HG02798 (cell line): ENCODE measurements around the gene TOR4A.
"Not testable (repeated sequence)": the region's sequence is repeated elsewhere in the genome, so short reads cannot be mapped to it uniquely, and the experiment has no call there.

Experiments used
- ATAC-seq: cut with Tn5 transposase; IDR thresholded peaks from one replicate; pipeline ENCODE4 v1.9.1; 2021; ENCODE audit warnings: mild to moderate bottlenecking; ENCODE audit not compliant: unreplicated experiment, poor library complexity

Gene TOR4A

DNA sequence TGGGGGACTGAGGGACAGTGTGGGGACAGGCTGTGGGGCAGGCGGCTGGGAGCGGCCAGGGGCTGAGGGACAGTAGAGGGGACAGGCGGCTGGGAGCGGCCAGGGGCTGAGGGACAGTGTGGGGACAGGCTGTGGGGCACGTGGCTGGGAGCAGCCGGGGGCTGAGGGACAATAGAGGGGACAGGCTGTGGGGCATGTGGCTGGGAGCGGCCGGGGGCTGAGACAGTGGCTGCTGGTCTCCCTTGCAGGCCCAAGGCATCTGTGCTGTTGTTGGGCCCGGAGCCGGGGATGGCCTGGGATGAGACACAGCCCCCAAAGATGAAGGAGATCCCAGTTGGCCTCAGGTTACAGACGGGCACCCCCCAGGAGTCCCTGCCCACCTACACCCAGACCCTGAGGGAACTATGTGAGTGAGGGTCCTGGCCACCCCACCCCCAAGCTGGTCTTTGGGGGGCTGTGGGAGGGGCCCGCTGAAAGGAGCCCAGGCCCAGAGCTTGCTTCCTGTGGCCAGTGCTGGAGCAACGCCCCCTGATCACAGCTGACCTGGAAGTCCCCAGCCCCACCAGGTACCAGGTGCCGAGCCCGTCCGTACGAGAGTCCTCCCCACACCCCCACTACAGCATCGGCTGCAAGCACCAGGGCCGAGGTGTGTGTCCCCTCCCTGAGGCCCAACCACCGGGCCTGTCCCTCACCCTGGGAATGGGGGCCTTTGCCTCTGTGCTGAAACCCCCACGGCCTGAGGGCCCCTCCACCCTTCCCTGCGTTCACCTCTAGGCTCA, 25.8 kb upstream of the TOR4A start:
- ATAC-seq, result no peak

DNA sequence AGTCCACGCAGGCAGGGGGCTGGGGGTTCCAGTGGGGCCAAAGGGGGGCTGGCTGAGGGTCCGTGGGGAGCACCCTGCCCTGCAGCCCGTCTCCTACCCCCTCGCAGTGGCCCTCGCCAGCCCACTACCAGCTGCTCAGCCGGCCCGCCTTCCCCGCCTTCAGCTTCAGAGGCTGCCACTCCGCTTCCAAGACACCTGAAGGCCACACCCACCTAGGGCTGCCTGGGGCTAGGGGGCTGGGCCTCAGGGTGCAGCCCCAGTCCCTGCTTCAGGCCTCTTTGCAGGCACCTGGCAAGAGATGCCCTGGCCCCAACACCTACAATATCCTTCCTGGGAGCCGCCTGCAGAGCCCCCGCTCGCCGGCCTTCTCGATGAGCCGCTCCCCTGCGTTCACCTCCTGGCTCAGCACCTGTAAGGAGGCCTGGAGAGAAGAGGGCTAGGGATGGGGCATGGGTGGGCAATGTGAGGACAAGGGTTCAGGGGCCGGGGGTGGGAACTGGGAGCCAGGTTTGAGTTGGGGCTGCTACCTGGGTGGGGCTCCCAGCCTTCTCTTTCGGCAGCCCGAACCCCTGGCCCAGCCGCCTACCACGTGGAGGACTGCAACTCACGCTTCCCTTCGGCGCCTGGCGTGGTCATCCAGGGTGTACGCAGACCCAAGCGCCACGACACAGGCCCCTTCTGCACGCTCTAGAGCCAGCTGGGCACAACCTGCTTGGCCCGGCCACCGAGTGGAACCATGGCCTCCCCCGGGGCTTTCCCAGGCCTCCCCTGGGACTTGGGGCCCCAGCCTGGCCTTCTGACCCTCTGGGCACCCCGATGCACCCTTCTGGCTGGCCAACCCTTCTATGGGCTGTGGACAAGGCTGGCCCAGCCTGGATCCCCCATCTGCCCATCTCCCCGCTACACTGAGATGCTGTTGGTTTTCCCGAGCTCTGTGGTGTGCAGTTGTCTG, 24.7 kb upstream of the TOR4A start:
- no peak for ATAC-seq

GRCh38 chr9:137253717-137254623, 23.6 kb upstream of the TOR4A start:
- ATAC-seq, result no peak

DNA sequence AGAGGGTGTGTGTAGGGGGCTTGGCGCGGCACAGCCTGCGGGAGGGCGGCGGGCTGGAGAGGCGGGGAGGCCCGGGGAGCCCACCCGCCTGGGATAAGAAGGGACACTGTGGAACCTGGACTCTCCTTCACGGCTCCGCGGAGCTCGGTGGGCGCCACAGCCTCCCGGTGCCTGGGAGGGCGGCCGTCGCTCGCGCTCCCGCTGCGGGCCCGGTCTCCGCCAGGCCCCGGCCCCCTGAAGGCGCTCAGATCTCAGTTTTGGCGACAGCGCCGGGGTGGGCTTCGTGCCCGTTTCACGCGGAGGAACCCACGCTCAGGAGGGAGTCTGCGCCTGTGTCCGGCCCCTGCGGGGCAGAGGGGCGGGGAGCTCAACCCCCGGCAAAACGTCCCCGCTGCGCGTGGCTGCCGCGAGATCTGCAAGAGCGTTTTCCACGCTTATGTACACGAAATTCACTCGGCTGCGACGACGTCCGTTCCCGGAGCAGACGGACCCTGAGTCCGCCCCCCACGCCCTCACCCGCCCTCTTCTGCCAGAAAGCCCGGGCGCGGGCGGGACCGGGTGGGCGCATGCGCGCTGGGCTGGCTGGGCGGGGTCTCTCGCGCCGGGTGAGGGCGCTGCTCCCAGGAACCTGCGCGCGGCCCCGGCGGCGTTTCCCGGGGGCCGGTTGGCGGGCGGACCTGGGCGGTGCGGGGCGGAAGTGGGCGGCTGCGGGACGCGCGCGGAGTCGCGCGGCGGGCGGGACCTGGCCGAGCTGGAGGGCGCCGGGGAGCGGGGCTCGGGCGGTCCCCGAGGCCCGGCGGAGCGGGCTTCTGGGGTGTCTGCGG, 22.7 kb upstream of the TOR4A start, which contains the start of gene NELFB:
Gene NELFB, plus strand, starts transcription at position 704 of the 824 bp plus-strand sequence.
- peak; percentile 85 for ATAC-seq

GRCh38 chr9:137255448-137256114, 21.9 kb upstream of the TOR4A start:
- ATAC-seq, result no peak

GRCh38 chr9:137256362-137256761, 21.2 kb upstream of the TOR4A start:
- no peak for ATAC-seq

DNA sequence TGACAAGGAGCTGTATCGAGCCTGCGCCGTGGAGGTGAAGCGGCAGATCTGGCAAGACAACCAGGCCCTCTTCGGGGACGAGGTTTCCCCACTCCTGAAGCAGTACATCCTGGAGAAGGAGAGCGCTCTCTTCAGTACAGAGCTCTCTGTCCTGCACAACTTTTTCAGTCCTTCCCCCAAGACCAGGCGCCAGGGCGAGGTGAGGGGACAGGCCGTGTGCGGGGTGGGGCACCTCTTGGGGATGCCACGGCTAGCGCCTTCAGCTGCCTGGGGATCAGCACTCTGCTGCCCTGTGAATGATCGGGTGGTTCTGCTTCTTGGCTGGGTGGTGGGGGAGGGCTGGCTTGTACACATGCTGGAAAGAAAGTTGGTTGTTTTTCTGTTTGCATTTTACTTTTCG, 20.7 kb upstream of the TOR4A start:
- no peak for ATAC-seq

GRCh38 chr9:137262173-137262908, 15.2 kb upstream of the TOR4A start:
- not testable (repeated sequence) for ATAC-seq

DNA sequence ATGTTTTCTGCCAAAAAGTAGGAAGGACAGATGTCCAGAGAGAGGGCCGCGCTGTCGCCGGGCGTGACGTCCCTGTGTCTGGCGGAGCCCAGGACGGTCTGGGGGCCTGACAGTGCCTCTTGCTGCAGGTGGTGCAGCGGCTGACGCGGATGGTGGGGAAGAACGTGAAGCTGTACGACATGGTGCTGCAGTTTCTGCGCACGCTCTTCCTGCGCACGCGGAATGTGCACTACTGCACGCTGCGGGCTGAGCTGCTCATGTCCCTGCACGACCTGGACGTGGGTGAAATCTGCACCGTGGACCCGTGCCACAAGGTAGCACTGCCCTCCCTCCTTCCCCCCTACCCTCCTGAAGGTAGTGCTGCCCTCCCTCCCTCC, 14.6 kb upstream of the TOR4A start:
- no peak for ATAC-seq

GRCh38 chr9:137263506-137263905, 14.0 kb upstream of the TOR4A start:
- no peak for ATAC-seq

DNA sequence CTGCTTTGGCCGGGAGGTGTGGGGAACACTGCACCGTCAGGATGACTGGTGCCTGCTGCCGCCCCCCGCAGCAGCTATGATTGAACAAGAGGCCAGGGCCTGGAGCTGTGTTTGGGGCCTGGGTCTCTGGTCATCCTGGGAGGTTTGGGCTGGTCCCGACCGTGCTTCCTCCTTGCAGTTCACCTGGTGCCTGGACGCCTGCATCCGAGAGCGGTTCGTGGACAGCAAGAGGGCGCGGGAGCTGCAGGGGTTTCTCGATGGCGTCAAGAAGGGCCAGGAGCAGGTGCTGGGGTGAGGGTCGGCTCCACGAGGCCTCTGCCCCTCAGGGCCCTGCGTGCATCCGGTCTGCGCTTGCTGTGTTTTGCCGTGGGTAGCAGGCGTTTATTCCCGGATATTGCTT, 13.5 kb upstream of the TOR4A start:
- ATAC-seq, result no peak

DNA sequence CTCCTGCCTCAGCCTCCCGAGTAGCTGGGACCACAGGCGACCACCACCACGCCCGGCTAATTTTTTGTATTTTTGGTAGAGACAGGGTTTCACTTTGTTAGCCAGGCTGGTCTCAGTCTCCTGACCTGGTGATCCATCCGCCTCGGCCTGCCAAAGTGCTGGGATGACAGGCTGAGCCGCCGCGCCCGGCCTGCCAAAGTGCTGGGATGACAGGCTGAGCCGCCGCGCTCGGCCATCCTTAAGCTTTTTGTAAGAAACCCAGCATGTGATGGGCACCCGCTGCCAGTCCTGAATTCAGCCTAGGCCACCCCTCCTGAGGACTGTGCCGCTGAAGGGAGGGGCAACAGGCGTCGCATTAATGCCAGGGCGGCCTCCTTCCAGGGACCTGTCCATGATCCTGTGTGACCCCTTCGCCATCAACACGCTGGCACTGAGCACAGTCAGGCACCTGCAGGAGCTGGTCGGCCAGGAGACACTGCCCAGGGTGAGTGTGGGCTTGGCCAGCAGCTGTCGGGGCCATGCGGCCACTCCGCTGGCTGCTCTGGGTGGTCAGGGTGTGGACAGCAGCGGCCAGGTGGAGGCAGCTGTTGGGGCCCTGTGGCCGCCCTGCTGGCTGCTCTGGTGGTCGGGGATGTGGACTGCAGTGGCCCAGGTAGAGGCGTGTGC, 11.9 kb upstream of the TOR4A start:
- ATAC-seq, result no peak

DNA sequence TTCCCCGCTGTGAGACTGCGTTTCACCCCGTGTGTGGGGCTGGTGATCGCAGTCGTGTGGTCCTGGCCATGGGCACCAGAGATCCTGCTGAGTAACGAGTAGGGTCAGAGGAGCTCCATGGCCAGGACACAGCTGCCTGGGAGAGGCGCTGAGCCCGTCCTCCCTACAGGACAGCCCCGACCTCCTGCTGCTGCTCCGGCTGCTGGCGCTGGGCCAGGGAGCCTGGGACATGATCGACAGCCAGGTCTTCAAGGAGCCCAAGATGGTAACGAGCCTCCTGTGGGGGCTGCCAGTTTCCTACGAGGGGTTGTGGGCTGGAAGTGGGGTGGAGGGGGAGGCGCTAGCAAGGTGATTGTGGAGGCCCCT, 11.4 kb upstream of the TOR4A start:
- no peak for ATAC-seq

DNA sequence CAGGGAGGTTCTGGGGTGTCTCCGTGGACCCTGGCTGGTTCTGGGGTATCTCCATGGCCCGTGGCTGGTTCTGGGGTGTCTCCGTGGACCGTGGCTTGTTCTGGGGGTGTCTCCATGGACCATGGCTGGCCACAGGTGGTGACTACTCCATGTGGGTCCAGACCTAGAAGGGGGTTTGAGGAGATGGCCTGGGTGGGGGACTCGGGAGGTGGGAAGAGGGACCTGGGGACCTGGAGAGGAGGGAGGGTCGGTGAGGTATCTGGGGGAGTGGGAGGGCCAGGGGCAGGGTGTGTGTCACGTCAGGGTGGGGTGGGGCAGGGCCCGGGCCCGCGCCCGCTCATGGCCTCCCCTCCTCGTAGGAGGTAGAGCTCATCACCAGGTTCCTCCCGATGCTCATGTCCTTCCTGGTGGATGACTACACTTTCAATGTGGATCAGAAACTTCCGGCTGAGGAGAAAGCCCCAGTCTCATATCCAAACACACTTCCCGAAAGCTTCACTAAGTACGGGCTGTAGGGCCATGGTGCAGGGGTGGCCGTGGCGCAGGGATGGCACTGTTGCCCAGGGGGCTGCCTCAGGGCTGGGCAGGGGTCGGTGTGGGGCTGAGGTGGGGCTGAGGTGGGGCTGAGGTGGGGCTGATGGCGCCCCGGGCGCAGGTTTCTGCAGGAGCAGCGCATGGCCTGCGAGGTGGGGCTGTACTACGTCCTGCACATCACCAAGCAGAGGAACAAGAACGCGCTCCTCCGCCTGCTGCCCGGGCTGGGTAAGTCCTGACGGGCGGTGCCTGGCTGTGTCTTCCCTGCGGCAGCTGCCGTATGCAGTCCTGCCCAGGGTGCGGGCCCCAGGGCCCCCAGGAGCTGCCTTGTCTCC, 10.7 kb upstream of the TOR4A start:
- no peak for ATAC-seq

- ATAC-seq, result peak; percentile 44
Observed at GRCh38 chr9:137267933-137268355, 9.6 kb upstream of the TOR4A start.

DNA sequence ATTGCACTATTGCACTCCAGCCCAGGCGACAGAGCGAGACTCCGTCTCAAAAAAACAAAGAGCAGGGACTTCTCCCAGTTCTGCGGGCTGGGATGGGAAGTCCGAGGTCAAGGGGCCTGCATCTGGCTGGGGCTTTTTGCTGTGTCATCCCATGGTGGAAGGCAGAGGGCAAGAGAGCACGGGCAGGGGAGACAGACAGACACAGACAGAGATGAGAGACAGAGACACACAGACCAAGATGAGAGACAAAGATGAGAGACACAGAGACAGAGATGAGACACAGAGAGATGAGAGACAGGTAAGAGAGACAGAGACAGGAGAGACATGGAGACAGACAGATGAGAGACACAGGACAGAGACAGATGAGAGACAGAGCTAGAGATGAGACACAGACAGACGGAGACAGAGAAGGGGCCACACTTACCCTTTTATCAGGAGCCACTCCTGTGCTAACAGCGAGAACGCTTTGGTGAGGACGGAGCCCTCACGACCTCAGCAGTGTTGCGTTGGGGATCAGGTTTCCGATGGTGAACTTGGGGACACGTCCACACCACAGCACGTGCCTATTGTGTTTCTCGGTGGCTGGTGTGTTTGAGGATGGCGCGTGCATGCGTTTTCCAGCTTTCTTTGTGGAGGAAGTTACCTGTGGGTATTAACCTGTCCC, 8.9 kb upstream of the TOR4A start:
- no peak for ATAC-seq
